ENCODE data around the gene ARHGAP8.
"Not testable (repeated sequence)": the region's sequence is repeated elsewhere in the genome, so short reads cannot be mapped to it uniquely, and the experiment has no call there.

ARHGAP8 gene

DNA sequence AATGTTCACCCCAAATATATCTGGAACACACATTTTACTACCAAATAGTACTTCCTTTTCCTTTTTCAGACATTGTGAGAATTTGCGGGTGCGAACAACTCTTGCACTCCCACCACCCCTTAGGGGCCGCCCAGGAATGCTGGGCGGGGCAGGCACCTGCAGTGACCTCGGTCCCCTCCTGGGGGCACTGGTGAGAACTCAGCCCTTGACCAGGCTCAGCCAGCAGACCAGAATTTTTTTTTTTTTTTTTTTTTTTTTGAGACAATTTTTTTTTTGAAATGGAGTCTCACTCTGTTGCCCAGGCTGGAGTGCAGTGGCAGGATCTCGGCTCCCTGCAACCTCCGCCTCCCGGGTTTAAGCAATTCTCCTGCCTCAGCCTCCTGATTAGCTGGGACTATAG, 75.8 kb downstream of the ARHGAP8 start:
- no peak for DNase-seq (ENCODE audit: low read depth)

- no peak for DNase-seq (ENCODE audit: low read depth)
Measured at GRCh38 chr22:44831885-44832284, 79.5 kb downstream of the ARHGAP8 start.

DNA sequence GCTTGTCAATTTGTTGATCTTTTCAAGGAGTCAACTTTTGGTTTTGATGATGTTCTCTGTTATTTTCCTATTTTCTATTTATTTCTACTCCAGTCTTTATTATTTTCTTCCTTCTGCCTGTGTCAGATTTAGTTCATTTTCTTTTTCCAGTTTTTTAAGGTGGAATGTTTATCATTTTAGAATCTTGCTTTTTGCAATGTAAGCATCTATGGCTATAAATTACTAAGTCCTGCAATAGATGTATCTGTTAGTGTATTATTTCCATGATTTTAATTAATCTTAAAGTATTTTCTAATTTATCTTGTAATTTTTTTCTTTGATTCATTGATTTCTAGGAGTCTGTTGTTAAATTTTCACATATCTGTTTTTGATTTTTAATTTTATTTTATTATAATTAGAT, 81.7 kb downstream of the ARHGAP8 start:
- no peak for DNase-seq (ENCODE audit: low read depth)

GRCh38 chr22:44837481-44837880, 85.1 kb downstream of the ARHGAP8 start:
- no peak for DNase-seq (ENCODE audit: low read depth)

- no peak for DNase-seq (ENCODE audit: low read depth)
Measured at GRCh38 chr22:44838316-44839016, 86.1 kb downstream of the ARHGAP8 start.

DNA sequence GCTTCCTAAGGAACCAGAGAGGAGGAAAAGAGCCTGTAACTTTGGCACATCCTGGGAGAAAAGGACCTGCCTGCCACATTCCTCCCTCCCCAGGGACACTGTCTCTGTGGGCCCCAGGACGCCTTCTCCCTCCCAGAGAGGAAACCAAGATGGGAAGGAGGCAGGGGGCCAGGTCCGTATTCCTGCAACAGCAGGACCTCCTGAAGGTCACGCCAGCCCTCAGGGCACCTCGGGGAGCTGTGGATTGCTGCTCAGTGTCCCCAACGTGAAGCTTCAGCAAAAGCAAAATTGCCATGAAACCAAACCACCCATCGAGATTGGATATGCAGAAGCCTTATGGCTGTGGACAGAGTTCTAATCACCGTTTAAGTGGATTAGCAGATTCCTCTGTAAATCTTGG, 86.7 kb downstream of the ARHGAP8 start:
- no peak for DNase-seq (ENCODE audit: low read depth)

- no peak for DNase-seq (ENCODE audit: low read depth)
Measured at GRCh38 chr22:44839721-44840120, 87.3 kb downstream of the ARHGAP8 start.

DNA sequence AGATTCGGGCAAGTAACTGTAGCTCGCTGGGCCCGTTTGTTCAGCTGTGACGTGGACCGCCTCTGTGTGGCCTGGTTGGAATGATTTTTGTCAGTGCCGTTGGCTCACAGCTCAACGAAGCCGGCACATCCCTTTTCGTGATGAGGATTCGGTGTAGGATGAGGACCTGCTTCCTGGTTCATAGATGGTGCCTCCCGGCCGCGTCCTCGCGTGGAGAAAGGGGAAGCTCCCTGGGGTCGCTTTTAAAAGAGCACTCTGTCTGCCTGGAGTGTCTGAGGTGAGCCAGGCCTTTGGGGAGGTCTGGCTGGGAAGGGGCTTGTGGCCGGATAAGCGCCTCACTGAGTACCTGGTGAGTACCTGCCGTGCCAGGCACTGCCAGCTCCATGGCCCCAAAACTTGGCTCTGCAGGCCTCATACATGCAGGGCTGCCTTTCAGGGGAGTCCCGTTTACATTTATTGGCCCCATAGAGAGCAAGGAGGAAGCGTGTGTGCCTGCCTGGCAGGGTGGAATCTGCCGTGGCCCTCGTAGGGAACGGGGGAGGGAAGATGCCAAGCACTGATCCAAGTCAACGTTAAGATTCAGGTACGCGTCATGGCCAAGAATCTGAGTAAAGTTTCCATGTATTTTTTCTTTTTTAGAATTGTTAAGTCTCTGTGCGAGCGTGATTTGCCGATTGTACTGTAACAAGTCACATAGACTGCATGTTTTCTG, 88.4 kb downstream of the ARHGAP8 start:
- no peak for DNase-seq (ENCODE audit: low read depth)

DNA sequence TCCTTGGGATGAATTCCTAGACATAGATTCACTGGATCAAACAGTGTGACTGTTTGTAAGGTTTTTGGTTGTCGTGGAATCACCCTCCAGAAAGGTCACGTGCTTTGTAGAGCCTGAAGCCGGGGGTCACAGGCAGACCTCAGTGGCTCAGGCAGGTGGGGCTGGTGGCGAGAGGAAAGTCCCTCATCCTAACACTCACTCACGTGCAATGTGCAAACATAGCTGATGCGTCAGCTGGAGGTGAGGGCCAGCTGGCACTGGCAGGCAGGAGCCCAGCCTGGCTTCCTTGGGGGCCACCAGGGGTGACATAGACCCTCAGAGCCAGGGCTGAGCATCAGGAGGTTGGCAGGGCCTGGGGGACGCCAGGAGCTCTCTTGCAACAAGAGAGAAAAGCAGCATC, 90.0 kb downstream of the ARHGAP8 start:
- DNase-seq (ENCODE audit: low read depth) = no peak

DNA sequence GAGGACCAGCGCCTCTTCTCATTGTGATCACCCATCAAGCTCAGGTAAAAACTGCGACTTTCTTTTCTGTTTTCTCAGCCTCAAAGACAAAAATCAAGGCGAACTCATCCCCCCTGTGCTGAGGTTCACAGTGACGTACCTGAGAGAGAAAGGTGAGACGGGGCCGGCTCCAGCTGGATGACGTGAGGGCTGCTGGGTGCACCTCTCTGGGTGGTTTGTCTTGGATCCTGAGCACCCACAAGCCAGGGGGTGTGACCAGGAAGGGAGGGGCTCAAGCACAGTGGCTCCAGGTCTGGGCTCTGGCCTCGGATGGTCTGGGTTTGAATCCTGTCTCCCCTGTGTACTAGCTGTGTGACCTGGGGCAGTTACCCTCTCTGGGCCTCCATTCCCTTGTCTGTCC, 92.8 kb downstream of the ARHGAP8 start:
- DNase-seq (ENCODE audit: low read depth) = no peak

GRCh38 chr22:44845796-44846720, 93.7 kb downstream of the ARHGAP8 start:
- DNase-seq (ENCODE audit: low read depth) = no peak

- no peak for DNase-seq (ENCODE audit: low read depth)
Measured at GRCh38 chr22:44846726-44847275, 94.4 kb downstream of the ARHGAP8 start.

- no peak for DNase-seq (ENCODE audit: low read depth)
Measured at GRCh38 chr22:44847380-44847779, 95.0 kb downstream of the ARHGAP8 start.

DNA sequence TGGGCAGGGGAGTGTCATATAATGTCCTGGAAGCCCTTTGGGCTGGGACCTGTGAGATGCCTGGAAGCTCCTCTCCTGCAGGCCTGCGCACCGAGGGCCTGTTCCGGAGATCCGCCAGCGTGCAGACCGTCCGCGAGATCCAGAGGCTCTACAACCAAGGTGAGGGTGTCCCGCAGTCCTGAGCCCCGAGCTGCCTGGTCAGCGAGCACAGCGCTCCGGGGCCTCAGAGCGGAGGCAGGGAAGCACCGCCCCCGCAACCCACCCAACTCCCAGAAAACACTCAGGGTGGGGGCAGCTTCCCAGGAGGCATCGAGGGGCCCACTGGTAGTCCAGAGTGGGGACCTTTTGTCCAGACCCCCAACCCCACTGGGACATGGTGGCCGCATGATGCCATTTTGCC, 95.5 kb downstream of the ARHGAP8 start:
- no peak for DNase-seq (ENCODE audit: low read depth)

- DNase-seq (ENCODE audit: low read depth) = no peak
Measured at GRCh38 chr22:44848296-44848741, 95.9 kb downstream of the ARHGAP8 start.

- no peak for DNase-seq (ENCODE audit: low read depth)
Measured at GRCh38 chr22:44848791-44849420, 96.5 kb downstream of the ARHGAP8 start.

DNA sequence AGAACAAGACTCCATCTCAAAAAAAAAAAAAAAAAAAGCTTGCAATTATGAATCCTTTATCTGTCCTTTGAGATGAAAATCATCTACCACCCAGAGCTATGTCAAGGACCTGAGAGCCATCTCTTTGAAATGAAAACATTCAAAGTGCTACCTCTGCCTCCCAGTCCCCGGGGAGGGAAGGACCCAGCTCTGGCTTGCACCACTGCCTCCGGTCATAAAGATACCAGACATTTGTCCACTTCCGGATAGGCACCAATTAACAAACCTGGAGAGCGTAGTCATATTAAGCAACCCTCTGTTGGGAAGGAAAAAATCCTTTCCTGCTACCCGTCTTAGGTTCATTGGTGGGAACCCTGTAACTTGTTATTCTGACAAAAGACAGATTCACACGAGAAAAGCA, 98.6 kb downstream of the ARHGAP8 start:
- DNase-seq (ENCODE audit: low read depth) = no peak

DNA sequence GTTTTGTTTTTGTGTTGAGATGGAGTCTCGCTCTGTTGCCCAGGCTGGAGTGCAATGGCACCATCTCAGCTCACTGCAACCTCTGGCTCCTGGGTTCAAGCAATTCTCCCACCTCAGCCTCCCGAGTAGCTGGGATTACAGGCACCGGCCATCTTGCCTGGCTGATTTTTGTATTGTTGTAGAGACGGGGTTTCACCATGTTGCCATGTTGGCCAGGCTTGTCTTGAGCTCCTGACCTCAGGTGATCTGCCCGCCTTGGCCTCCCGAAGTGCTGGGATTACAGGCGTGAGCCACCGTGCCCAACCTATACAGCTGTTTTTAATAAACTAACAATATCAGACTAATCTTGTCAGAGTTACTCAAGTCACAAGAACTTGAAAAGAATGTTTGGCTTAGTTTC, 102.3 kb downstream of the ARHGAP8 start:
- DNase-seq (ENCODE audit: low read depth) = not testable (repeated sequence)

DNA sequence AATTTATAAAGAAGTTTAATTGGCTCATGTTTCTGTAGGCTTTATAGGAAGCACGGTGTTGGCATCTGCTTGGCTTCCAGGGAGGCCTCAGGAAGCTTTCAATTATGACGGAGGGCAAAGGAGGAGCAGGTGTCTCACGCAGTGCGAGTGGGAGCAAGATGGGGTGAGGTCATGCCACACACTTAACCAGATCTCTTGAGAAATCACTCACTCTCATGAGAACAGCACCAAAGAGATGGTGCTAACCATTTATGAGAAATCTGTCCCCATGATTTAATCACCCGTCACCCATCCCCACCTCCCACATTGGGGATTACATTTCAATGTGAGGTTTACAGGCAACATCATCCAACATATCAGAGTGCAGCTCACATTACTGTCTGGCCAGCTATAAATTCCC, 103.5 kb downstream of the ARHGAP8 start:
- DNase-seq (ENCODE audit: low read depth) = no peak

DNA sequence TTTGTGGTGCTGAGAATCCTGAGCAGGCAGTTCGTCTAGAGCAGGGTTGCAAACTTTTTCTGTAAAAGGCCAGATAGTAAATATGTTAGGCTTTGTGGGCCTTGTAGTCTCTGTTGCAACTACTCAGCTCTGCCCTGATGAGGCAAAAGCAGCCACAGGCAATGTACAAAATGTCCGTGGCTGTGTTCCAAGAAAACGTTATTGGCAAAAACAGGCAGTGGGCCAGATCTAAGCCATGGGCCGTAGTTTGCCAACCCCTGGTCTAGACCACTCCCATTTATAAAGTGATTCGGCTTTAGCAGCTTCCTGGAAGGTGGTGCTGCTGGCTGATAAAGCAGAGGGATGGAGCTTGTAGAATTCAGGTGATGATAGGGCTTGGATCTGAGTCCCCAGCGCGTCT, 106.4 kb downstream of the ARHGAP8 start:
- DNase-seq (ENCODE audit: low read depth) = not testable (repeated sequence)

DNA sequence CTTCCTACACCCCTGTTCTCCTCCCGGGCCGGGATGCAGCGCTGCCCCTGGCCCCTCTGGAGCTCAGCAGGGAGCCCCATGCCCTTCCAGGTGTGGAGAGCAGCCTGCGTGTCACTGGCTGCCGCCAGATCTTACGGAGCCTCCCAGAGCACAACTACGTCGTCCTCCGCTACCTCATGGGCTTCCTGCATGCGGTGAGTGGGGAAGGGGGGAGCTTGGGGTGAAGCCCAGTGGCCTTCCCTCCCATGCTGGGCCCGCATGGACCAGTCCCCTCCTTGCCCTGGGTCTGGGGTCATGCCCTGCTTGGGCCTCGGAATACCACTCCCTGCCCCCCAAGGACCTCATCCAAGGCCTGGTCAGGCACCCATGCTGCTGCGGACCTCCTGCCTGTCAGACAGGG, 107.3 kb downstream of the ARHGAP8 start:
- DNase-seq (ENCODE audit: low read depth) = no peak

DNA sequence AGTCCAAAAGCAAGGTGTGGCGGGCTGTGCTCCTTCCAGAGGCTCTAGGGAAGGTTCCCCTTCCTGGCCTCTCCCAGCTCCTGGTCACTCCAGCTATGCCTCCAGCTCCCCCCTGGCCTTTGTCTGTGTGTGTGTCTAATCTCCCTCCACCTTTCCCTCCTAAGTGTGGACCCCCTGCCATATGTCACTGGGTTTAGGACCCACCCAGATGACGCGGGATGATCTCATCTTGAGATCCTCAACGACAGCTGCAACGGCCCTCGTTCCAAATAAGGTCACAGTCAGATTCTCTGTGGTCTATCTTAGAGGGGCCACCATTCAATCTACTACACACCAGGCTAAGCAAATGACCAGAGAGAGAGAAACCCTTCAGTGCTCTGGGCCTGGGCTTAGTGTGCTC, 107.9 kb downstream of the ARHGAP8 start:
- no peak for DNase-seq (ENCODE audit: low read depth)

Measured in GM04503 (cell line).